Myocyte (in vitro differentiated cells): ENCODE data around the gene NRXN3. TPM values are rescaled to one million over a fixed set of nuclear protein-coding genes. Genes with fewer than 3 reads are reported as not detected.
A peak's percentile ranks its signal among the peaks of the same experiment; 100 is the strongest.

Source experiments
- DNase-seq: peaks from one replicate; pipeline ENCODE4 v3.0.0-alpha.2; 2012; ENCODE audit warnings: low read depth
- total RNA-seq: library from RNA; depleted of rRNA; stranded (reverse); fragments of >200 nt; gene quantifications from 2 replicates; pipeline ENCODE4 v1.2.3, GENCODE V29; 2014

The NRXN3 gene
- total RNA-seq, 1 donor from 2014 or later, result 0.05 TPM

DNA sequence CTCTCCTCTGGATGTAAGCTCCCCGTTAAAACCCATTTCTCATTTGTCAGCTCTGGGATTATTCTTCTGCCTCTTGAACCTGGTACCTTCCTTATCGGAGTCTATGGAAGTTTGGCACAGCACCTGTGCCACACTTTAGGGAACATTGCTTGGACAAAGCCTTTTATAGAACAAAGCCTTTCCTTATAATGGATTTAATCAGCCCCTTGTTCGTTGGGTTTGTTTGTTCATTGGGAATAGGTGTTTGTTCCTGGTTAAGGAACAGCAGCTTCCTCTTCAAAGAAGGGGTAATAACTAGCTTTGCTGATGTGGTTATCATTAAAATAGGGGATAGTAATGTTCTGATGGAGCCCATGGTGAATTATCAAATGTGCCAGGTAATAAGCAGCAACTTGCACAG, 70.4 kb downstream of the NRXN3 start:
- no peak for DNase-seq

DNA sequence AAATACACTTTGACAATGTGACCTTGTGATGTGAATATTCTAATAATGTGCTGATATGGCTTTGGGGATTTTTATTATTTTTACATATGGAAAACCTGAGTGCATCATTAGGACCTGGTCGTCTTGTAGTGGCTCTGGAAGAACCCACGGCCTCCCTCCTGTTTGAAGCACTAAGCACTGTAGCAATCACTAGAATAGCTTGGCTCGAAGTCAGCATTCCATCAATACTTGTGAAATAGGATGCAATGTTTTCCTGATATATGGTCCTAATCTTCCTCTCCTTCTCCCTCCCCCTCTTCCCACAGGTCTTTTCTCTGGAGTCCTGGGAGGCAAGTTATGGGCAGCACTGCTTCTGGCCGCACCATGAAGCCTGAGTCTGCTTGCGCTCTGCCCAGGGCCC, 71.9 kb downstream of the NRXN3 start:
- no peak for DNase-seq

GRCh38 chr14:78243187-78243586, 73.0 kb downstream of the NRXN3 start:
- no peak for DNase-seq

GRCh38 chr14:78245238-78245637, 75.1 kb downstream of the NRXN3 start:
- DNase-seq, result no peak

GRCh38 chr14:78248501-78249090, 78.4 kb downstream of the NRXN3 start:
- no peak for DNase-seq

- no peak for DNase-seq
Measured at GRCh38 chr14:78251308-78251707, 81.1 kb downstream of the NRXN3 start.

DNA sequence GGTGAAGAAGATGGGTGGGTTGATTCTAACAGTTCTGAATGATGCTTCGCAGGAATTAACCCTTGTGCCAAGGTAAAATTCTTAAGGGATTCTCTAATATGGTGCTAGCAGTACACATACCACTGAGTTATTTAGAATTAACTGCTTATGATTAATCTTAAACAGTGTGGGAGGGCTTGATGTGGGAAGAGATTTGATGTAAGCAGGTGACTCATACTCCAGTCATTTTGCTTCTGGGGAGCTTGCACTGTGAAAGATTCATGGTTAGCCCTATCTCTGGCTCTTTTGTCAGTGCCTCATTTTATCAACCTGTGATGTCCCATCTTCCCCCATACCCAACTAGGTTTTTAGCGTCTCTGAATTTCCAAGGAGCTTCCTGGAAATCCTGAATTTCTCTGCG, 83.8 kb downstream of the NRXN3 start:
- DNase-seq, result no peak

GRCh38 chr14:78254911-78255461, 84.8 kb downstream of the NRXN3 start:
- peak; percentile 0 for DNase-seq

DNA sequence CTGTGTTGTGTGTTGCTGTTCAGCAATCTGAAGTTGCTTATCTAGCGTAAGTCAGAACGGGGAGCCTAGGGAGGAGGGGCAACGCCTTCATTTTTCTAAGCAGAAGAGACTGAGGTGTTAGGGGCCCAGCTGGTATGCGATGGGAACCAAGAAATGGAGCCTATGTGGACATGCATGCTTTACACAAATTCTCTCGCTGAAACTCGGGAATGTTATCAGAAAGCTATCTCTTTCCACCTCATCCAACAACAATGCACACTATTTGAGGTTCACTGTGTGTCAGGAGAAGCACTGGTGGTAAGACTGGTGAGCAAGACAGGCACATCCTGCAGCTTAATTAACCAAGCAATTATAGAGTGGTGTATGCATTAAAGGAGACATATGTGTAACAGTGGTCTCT, 89.7 kb downstream of the NRXN3 start:
- no peak for DNase-seq

- DNase-seq, result no peak
Measured at GRCh38 chr14:78278464-78279250, 108.5 kb downstream of the NRXN3 start.

GRCh38 chr14:78282437-78282836, 112.3 kb downstream of the NRXN3 start:
- no peak for DNase-seq

- no peak for DNase-seq
Measured at GRCh38 chr14:78286210-78286609, 116.0 kb downstream of the NRXN3 start.

GRCh38 chr14:78292003-78292402, 121.8 kb downstream of the NRXN3 start:
- DNase-seq, result no peak

DNA sequence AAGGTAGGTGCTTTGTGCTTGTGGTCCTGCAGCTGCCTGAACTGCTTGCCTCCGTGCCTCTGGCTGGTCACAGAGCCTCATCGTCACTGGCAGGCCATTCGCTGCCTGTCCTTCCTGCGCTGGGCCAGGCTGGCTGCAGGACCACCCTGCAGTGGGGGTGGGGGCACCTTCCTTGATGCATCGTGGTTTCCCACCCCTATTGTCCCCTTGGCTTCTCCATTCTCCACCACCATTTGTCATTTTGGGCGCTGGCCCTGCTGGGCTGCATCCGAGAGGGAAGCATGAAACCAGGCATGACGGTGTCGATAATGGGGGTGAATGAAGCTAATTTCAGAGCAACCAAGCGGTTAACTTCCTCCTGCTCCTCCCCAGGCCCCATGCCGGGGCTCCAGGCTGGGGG, 127.7 kb downstream of the NRXN3 start:
- DNase-seq, result no peak

- DNase-seq, result no peak
Measured at GRCh38 chr14:78298298-78298697, 128.1 kb downstream of the NRXN3 start.

DNA sequence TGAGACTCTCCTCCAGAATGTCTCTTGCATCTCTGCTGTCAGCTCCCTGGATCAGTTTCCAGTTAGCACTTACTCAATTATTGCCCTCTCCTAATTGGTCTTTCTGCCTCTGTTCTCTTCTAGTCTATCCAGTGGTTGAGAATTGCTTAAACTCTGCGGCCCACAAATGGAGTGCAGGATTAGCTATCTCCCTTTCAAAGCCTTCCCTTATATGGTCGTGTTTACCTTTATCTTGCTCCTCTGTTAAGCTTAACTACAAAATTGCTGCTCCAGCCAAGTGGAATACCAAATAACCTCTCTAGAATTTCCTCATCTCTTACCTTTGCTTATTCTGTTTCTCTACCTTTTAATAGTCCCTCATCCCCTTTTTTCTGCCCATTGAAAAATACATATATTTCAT, 132.7 kb downstream of the NRXN3 start:
- no peak for DNase-seq

DNA sequence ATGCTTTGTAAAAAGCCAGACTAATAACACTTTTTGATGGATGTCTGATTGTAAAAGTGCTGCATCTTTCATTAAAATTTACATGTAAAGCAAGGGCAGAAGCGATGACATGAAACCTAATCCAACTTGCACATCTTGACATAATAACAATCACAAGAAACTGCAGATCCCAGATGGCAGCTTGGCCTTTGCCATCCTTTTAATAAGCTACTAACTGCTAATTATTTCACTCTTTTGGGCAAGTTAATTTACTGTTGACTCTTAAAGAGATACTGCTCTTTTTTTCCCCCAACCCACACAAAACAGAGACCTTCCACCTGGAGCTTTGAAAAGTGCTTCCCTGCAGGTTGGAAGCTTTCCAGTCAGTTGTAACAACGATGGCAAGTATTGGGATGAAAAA, 137.5 kb downstream of the NRXN3 start:
- DNase-seq, result no peak

DNA sequence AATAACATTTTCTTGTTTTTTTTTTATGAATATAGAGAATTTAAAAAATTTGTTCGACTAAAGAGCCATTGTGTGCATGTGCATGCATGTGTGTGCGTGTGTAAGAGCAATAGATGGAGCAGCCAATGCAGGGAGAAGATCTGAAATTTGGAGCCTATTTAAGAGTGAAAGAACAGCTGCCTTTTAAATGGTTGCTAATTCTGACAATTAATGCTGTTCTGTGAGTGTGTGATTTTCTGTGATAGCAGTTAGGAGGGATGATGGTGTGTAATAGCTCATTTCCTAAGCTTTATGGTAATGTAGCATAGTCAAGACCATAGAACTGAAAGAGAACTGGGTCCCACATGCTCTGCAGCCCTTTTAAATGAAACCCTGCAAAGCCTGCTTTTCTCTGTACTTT, 137.9 kb downstream of the NRXN3 start:
- no peak for DNase-seq

DNA sequence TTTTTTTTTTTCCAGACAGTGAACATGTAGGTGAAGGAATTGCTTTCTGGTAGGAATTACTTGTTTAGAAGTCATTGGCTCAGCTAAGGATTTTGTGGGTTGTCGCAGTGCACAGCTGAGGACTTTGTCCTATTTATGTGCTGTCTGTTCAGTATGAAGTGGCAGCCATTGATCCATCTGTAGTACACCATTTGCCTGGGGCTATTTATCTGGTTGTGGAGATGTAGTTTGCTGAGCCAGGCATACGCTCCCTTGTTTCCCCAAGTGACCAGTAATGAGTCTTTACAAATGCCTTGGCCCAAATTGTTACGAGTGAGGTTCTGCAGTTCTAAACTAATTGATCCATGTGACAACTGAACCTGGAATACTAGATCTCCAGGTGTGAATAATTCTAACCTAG, 140.1 kb downstream of the NRXN3 start:
- DNase-seq, result no peak

DNA sequence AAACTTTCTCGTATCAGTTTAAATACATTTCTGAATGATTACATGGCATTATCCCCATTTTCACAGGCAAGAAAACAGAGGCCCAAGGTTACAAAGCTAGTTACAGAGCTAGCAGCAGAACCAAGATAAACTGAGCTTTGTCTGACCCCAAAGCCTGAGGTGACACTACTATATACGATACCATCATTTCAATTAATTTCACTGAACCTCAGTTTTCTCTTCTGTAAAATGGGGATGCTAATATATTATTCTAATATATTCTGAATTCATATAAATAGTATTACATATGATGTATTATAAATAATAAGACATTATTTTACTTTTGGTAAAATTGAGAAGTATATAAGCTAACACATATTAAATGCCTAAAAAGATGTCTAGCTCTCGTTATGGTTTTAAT, 143.3 kb downstream of the NRXN3 start:
- no peak for DNase-seq

DNA sequence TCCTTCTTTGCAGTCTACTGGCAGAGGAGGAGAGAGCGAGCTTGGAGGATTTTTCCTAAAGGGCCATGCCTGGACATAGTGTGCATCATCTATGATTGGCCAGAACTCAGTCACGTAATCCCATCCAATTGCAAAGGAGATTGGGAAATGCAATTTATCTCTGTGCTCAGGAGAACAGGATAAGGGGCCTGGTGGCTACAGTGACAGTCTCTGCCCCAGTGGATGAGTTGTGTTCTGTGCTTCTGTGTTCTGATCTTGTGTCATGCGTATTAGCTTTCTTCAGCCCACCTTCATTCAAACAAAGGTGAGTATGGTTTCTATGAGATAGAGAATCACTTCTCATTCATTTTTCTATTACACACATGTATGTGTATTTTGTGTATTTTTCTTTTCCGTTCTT, 144.3 kb downstream of the NRXN3 start:
- DNase-seq, result no peak

- DNase-seq, result no peak
Measured at GRCh38 chr14:78316052-78316451, 145.9 kb downstream of the NRXN3 start.

GRCh38 chr14:78316786-78317185, 146.6 kb downstream of the NRXN3 start:
- DNase-seq, result no peak
